ENCODE data around the gene LDLRAD3.

LDLRAD3 gene

DNA sequence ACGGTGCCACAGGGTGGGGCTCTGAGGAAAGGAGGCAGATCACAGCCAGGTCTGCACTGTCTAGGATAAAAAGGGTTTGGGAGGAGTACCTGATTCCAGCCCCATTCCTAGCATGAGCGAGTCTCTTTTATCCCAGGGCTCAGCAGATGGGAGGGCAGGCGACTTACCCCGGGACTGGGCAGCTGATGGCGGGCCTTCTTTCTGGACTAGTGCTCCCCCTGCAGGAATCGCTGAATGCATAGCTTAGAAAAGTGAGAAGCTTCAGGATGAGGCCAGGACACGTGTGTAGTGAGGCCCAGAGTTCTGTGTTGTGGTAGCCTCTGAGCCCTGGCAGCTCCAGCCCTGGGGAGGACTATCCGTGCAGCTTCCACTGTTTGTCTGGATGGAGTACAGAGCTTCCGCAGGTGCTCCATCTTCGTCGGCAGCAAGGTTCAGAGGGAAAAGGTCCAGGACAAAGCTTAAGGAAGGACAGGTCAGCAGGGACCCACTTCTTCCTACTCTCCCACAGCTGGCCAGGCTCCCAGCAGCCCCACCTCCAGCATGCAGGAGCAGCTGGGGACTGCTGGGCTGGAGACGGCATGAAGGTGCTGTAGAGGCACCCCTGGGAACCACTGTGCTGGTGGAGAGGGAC is 315.0 kb downstream of the LDLRAD3 start:
- DNase-seq (ENCODE audit: extremely low spot score), result peak; percentile 68
- ChIA-PET POLR2A (interaction anchor here (0.8 to 1.1 kb wide), 3 partner anchors 20 to 640 kb away, joined by 3 to 4 read pairs (median 3); partner anchors contain the start of gene FJX1), CTCF (interaction anchor here (0.5 to 1.6 kb wide), 17 partner anchors 9 to 841 kb away, joined by 3 to 9 read pairs (median 4); partner anchors contain the start of gene LDLRAD3)
- TF ChIP-seq L3MBTL2 (conservative IDR thresholded peaks at IDR 0.05) (peak; percentile 17; the same call in 1 of the 2 replicates), FOXA1 (IDR thresholded peaks at IDR 0.05) (no peak)

DNA sequence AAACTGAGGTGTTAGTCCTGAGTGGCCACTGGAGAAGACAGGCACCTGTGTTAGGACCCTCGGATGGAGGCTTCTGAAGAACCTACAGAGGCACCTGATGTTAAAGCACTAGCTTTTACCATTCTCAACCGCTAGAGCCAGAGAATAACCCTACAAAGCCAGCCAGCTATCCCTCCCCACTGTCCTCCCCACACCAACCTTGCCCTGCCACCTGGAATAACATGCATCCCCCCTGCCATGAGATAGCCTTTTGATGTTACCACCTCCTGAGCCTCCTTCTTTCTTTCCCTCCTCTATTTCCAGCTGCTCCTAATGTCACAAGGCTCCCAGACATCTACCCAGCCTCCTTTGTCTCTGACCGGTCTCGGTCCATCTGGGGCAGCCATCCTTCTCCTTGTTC is 317.2 kb downstream of the LDLRAD3 start:
- TF ChIP-seq L3MBTL2 (conservative IDR thresholded peaks at IDR 0.05) (no peak), ARNT (IDR thresholded peaks at IDR 0.05) (no peak), TARDBP (IDR thresholded peaks at IDR 0.05) (no peak), ZNF384 (IDR thresholded peaks at IDR 0.05) (no peak), NFRKB (IDR thresholded peaks at IDR 0.05) (no peak), FOXK2 (IDR thresholded peaks at IDR 0.05) (no peak), SP1 (IDR thresholded peaks at IDR 0.05) (no peak), CTBP1 (IDR thresholded peaks at IDR 0.05; ENCODE audit: borderline replicate concordance) (no peak), FOXM1 (IDR thresholded peaks at IDR 0.05; ENCODE audit: borderline replicate concordance) (no peak), HDGF (IDR thresholded peaks at IDR 0.05; ENCODE audit: borderline replicate concordance) (no peak), SUZ12 (IDR thresholded peaks at IDR 0.05) (no peak), FOXA1 (IDR thresholded peaks at IDR 0.05) (no peak), LEF1 (IDR thresholded peaks at IDR 0.05; ENCODE audit: borderline replicate concordance) (no peak)
- TF ChIP-seq, protein P1, sequence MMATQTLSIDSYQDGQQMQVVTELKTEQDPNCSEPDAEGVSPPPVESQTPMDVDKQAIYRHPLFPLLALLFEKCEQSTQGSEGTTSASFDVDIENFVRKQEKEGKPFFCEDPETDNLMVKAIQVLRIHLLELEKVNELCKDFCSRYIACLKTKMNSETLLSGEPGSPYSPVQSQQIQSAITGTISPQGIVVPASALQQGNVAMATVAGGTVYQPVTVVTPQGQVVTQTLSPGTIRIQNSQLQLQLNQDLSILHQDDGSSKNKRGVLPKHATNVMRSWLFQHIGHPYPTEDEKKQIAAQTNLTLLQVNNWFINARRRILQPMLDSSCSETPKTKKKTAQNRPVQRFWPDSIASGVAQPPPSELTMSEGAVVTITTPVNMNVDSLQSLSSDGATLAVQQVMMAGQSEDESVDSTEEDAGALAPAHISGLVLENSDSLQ (IDR thresholded peaks at IDR 0.05), result no peak
- DNase-seq (ENCODE audit: extremely low spot score), result no peak
- POLR2A ChIA-PET, result interaction anchor here (1.8 kb wide), 1 partner anchor 439 kb away, joined by 6 read pairs; no protein-coding TSS in a partner anchor
- CTCF ChIA-PET, result interaction anchor here (1.3 kb wide), 1 partner anchor 775 kb away, joined by 4 read pairs; no protein-coding TSS in a partner anchor

DNA sequence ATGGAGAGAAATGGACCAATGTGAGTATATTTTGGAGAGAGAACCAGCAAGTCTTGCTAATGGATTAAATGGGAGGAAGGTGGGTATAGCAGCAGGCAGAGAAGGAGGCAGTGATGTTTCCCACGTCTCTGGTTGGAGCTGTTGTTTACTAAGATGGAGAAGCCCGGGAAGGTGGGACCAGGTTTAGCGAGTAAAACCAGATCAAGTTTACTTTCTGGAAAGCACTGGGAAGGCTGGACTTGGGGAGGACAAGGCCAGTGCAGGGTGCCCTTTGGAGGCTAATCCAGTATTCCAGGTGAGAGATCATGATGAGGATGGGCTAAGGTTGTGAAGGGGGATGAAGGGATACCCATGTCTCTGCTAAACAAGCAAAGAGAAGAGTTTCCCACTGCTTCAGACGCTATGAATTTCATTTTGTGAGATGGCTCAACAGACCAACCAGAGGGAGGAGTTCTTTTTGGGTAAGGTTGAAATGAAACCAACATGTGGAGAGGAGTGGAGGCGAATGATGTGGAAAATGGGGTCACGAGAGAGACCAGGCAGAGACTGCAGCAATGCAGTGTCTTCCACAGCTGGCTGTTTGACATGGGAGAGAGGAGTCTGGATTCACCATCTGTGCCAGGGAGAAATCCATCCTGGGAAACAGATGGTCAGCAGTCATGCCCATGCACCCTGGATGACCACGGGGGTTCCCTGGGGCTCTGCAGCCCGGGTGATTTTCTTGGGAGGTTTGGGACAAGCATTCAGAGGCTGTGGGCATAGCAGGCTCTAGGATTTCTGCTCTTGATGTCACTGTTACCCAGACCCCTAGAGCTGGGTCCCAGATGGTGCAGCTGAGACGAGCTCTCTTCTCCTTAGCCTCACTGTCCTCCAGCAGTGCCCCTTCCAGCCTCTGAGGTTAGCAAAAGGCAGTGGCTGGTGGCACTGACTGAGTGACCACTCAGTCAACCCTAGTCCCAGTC is 320.4 kb downstream of the LDLRAD3 start:
- POLR2A ChIA-PET, result no interaction called here
- CTCF ChIA-PET, result interaction anchor here (0.6 to 1.7 kb wide), 3 partner anchors 77 to 777 kb away, joined by 3 to 6 read pairs (median 3); no protein-coding TSS in a partner anchor
- no peak for DNase-seq (ENCODE audit: extremely low spot score)
- TF ChIP-seq SUZ12 (IDR thresholded peaks at IDR 0.05) (no peak), ELF4 (IDR thresholded peaks at IDR 0.05) (no peak), TARDBP (IDR thresholded peaks at IDR 0.05) (no peak), ARNT (IDR thresholded peaks at IDR 0.05) (no peak), FOXK2 (IDR thresholded peaks at IDR 0.05) (no peak), HDGF (IDR thresholded peaks at IDR 0.05; ENCODE audit: borderline replicate concordance) (no peak), CTBP1 (IDR thresholded peaks at IDR 0.05; ENCODE audit: borderline replicate concordance) (no peak), ZNF384 (IDR thresholded peaks at IDR 0.05) (no peak), L3MBTL2 (conservative IDR thresholded peaks at IDR 0.05) (no peak), SP1 (IDR thresholded peaks at IDR 0.05) (no peak)
- TF ChIP-seq, protein P1 (IDR thresholded peaks at IDR 0.05), result no peak

DNA sequence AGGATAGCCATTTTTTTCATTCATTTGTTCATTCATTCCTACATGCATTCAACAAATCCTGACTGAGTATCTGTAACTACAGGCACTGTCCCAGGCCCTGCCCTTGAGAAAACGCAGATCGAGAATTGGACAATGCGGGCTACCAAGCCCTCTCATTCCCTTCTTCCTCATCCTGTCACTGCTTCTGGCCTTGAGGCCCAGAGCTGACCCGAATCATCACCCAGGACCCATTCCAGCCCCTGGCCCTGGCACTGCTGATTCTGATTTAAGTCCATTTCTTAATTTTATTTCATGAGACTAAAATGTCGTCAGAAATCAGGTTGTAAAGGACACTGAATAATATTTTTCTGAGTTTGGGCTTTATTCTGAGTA is 321.1 kb downstream of the LDLRAD3 start:
- TF ChIP-seq FOXA1 (IDR thresholded peaks at IDR 0.05) (no peak), HDGF (IDR thresholded peaks at IDR 0.05; ENCODE audit: borderline replicate concordance) (no peak), SUZ12 (IDR thresholded peaks at IDR 0.05) (no peak), TARDBP (IDR thresholded peaks at IDR 0.05) (no peak), FOXK2 (IDR thresholded peaks at IDR 0.05) (no peak), L3MBTL2 (conservative IDR thresholded peaks at IDR 0.05) (no peak), NFRKB (IDR thresholded peaks at IDR 0.05) (no peak), BHLHE40 (IDR thresholded peaks at IDR 0.05; ENCODE audit: borderline replicate concordance) (no peak), FOXM1 (IDR thresholded peaks at IDR 0.05; ENCODE audit: borderline replicate concordance) (no peak), LEF1 (IDR thresholded peaks at IDR 0.05; ENCODE audit: borderline replicate concordance) (no peak), SP1 (IDR thresholded peaks at IDR 0.05) (no peak), ARNT (IDR thresholded peaks at IDR 0.05) (no peak), CTBP1 (IDR thresholded peaks at IDR 0.05; ENCODE audit: borderline replicate concordance) (no peak)
- TF ChIP-seq, protein P1 (IDR thresholded peaks at IDR 0.05), result no peak
- DNase-seq (ENCODE audit: extremely low spot score), result no peak
- CTCF ChIA-PET, result interaction anchor here (1.0 to 4.5 kb wide), 3 partner anchors 133 to 778 kb away, joined by 3 to 29 read pairs (median 3); no protein-coding TSS in a partner anchor
- POLR2A ChIA-PET, result no interaction called here

DNA sequence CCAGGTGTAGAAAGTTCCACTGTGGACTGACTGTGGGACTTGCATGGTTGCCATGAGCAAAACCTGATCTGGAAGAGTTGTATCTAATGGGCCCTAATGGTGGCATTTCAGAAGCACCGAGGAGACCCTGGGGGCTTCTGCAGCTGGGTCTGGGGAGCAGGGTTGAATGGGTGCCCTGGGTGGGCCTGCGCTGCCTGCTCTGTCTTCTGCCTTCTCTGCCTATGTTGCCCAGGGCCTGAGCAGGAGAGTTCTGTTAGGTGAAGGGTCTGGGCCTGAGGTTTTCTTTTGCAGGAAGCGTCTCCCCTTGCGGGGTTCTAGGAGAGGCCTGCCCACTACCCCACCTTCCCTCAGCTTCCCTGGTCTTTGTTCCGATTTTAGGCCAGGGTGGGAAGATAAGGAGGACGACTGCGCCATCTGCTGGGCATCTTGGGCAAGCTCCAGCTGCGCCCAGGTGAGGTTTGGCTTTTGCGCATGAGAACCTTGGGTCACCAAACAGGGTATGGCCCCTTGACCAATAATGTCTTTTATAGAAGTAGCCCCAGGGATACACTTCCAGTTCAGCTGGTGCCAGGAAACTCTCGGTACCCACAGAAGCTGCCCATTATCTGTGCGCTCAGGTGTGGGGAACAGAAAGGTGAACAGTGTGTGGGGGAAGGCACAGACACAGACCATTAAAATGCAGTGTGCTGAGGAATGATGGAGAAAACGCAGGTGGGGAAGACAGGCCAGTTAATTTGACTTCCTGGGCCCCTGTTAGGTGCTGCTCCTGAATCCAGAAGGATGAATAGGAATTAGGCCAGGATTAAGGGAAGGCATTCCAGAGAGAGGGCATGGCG is 322.1 kb downstream of the LDLRAD3 start:
- CTCF ChIA-PET, result interaction anchor here (0.6 to 4.5 kb wide), 9 partner anchors 110 to 779 kb away, joined by 3 to 29 read pairs (median 3); no protein-coding TSS in a partner anchor
- DNase-seq (ENCODE audit: extremely low spot score), result peak; percentile 74
- POLR2A ChIA-PET, result interaction anchor here (1.1 kb wide), 1 partner anchor 442 kb away, joined by 3 read pairs; no protein-coding TSS in a partner anchor

More for the DNA sequence above, 322.1 kb downstream of the LDLRAD3 start:
- TF ChIP-seq TARDBP (IDR thresholded peaks at IDR 0.05) (no peak), BHLHE40 (IDR thresholded peaks at IDR 0.05; ENCODE audit: borderline replicate concordance) (no peak), ZNF384 (IDR thresholded peaks at IDR 0.05) (no peak), FOXA1 (IDR thresholded peaks at IDR 0.05) (no peak), ELF4 (IDR thresholded peaks at IDR 0.05) (no peak), FOXK2 (IDR thresholded peaks at IDR 0.05) (no peak), L3MBTL2 (conservative IDR thresholded peaks at IDR 0.05) (no peak)

Measured in HEK293T (cell line).